Body of pancreas (tissue), 4 donors: ENCODE measurements around the gene VOPP1. TPM values are rescaled to one million over a fixed set of nuclear protein-coding genes. Genes with fewer than 3 reads are reported as not detected.

Source experiments
- ATAC-seq: fragments of 150-250 bp; one replicate; pipeline ENCODE4 v1.9.1; 2016
- DNase-seq, 4 donors: peaks; one replicate each; pipeline ENCODE4 v3.0.0-alpha.2; 2019
- H3K27ac ChIP-seq, 4 donors: fragments of 200-600 bp; sonication (generic); 1 replicate in 3 of 4; 2 replicates in 1 of 4; pipeline versions ENCODE4 v1.5.1 to v1.6.1; 2016 to 2019; ENCODE audit warnings: mild to moderate bottlenecking in 1 of 4, mixed read lengths in 1 of 4, moderate library complexity in 1 of 4
- H3K27me3 ChIP-seq, 2 donors: fragments of 200-600 bp; sonication (generic); one replicate each; pipeline ENCODE4 v1.6.0; 2016; ENCODE audit warnings: mild to moderate bottlenecking in 1 of 2
- H3K36me3 ChIP-seq, 2 donors: fragments of 200-600 bp; sonication (generic); replicated peaks in 1 of 2; 2 replicates each; pipeline ENCODE4 v1.5.1; 2016; ENCODE audit warnings: low read depth in 2 of 2; ENCODE audit not compliant: insufficient read depth in 1 of 2
- H3K4me1 ChIP-seq: fragments of 200-600 bp; sonication (generic); one replicate; pipeline ENCODE4 v1.6.0; 2016
- H3K4me3 ChIP-seq, 2 donors: fragments of 200-600 bp; sonication (generic); 1 replicate in 1 of 2; 2 replicates in 1 of 2; pipeline ENCODE4 v1.5.1; 2016 to 2019
- H3K9me3 ChIP-seq, 3 donors: fragments of 200-600 bp; sonication (generic); 1 replicate in 2 of 3; 2 replicates in 1 of 3; pipeline ENCODE4 v1.5.1; 2016
- POLR2A ChIP-seq, 3 donors: fragments of 450-650 bp; IDR thresholded peaks; one replicate each; pipeline ENCODE4 v1.6.1; 2016; ENCODE audit warnings: antibody characterized with exemption in 3 of 3, mild to moderate bottlenecking in 2 of 3
- WGBS, 2 donors: methylation state at CpG; one replicate each; pipeline ENCODE4 v1.1.5; 2017; 5-methylcytosine and 5-hydroxymethylcytosine counted together
- intact Hi-C: fragments of 100-400 bp; cut with DNase I; formaldehyde crosslinking; loops from one replicate; pipeline ENCODE4 v1.15.1; 2023
- total RNA-seq, 2 donors: library from RNA; depleted of rRNA; stranded (reverse); fragments of >200 nt; gene quantifications; one replicate each; pipeline ENCODE4 v1.1.0, GENCODE V29; 2016
- TF ChIP-seq, protein P1 (sequence below), 7 experiments: fragments of 450-650 bp in 4 of 7; fragments of 200-600 bp in 3 of 7; sonication (generic) in 3 of 7; IDR thresholded peaks; one replicate each; pipeline ENCODE4 v1.5.1; 2016 to 2019; ENCODE audit warnings: antibody characterized with exemption in 7 of 7

The VOPP1 gene
- total RNA-seq, 2 donors from 2014 or later: 25.1 to 30.6 TPM

GRCh38 chr7:55548295-55548731, 24.0 kb downstream of the VOPP1 start:
- WGBS, 2 donors: 76% methylated on average over 7 of the region's 7 CpGs
- intact Hi-C loops: no loop called here
- no peaks in the 10 kb centered on the region for H3K9me3 ChIP-seq
- no peak overlapping the region for H3K27ac ChIP-seq
- TF ChIP-seq, protein P1, sequence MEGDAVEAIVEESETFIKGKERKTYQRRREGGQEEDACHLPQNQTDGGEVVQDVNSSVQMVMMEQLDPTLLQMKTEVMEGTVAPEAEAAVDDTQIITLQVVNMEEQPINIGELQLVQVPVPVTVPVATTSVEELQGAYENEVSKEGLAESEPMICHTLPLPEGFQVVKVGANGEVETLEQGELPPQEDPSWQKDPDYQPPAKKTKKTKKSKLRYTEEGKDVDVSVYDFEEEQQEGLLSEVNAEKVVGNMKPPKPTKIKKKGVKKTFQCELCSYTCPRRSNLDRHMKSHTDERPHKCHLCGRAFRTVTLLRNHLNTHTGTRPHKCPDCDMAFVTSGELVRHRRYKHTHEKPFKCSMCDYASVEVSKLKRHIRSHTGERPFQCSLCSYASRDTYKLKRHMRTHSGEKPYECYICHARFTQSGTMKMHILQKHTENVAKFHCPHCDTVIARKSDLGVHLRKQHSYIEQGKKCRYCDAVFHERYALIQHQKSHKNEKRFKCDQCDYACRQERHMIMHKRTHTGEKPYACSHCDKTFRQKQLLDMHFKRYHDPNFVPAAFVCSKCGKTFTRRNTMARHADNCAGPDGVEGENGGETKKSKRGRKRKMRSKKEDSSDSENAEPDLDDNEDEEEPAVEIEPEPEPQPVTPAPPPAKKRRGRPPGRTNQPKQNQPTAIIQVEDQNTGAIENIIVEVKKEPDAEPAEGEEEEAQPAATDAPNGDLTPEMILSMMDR (IDR thresholded peaks at IDR 0.05): no peak
- TF ChIP-seq POLR2A (IDR thresholded peaks at IDR 0.05): no peak
- DNase-seq: no peak
- no peak for ATAC-seq
- H3K4me1 ChIP-seq: peaks cover 27% of the 10 kb centered on the region
- no peaks in the 10 kb centered on the region for H3K27me3 ChIP-seq
- no peaks in the 10 kb centered on the region for H3K36me3 ChIP-seq
- no peak overlapping the region for H3K4me3 ChIP-seq

DNA sequence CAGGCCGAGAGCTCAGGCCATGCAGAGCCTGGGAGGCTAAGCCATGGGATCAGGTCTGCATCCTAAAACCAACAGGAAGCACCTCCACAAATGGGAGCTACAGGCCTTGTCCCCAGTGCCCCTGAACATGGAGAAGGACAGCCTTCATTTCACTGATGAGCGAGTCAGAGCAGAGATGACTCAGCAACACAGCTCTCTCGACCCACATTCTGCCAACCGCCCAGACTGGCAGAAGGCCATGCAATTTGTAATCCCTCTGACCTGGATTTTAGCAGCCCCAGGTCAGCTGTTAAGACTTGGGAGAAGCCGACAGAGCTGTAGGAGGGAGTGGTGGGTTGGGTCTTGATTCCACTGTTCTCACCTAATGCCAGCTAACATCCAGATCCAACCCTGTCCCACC, 25.5 kb downstream of the VOPP1 start:
- peak; percentile 73 to 86 (median 80) for DNase-seq
- peak overlapping the region in 2 of 4 donors; percentile 10 to 33 for H3K27ac ChIP-seq
- no peaks in the 10 kb centered on the region for H3K36me3 ChIP-seq
- no peaks in the 10 kb centered on the region for H3K27me3 ChIP-seq
- H3K9me3 ChIP-seq: no peaks in the 10 kb centered on the region
- no peak overlapping the region for H3K4me3 ChIP-seq
- peaks cover 27% of the 10 kb centered on the region for H3K4me1 ChIP-seq
- intact Hi-C loops: no loop called here
- TF ChIP-seq, protein P1 (IDR thresholded peaks at IDR 0.05): no peak
- TF ChIP-seq POLR2A (IDR thresholded peaks at IDR 0.05): no peak
- 20 to 86% methylated on average over 1 to 5 of the region's 5 CpGs for WGBS, 2 donors
- ATAC-seq: peak; percentile 83

DNA sequence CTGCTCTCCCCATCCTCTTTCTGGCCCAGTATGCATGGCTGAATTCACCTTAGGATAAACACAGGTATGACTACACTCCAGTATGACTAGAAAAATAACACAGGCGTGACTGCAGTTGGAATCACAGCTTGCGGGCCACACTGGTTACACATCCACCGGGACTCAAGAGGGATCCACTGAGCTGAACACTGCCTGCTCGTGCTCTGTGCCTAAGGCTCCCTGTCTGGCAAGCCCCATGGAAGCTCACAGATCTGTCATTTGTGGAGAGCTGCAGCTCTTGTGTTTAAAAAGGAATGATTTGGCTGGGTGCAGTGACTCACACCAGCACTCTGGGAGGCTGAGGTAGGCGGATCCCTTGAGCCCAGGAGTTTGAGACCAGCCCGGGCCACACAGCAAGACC, 26.8 kb downstream of the VOPP1 start:
- no peak overlapping the region for H3K4me3 ChIP-seq
- intact Hi-C loops: no loop called here
- TF ChIP-seq, protein P1 (IDR thresholded peaks at IDR 0.05): no peak
- TF ChIP-seq POLR2A (IDR thresholded peaks at IDR 0.05): no peak
- H3K9me3 ChIP-seq: no peaks in the 10 kb centered on the region
- DNase-seq: no peak
- no peaks in the 10 kb centered on the region for H3K36me3 ChIP-seq
- ATAC-seq: no peak
- no peak overlapping the region for H3K27ac ChIP-seq
- peaks cover 26% of the 10 kb centered on the region for H3K4me1 ChIP-seq
- WGBS, 2 donors: 95 to 100% methylated on average over 6 of the region's 6 CpGs
- H3K27me3 ChIP-seq: no peaks in the 10 kb centered on the region

- Histone ChIP-seq H3K4me3 (no peak overlapping the region), H3K27me3 (no peaks in the 10 kb centered on the region), H3K36me3 (no peaks in the 10 kb centered on the region), H3K4me1 (no peaks in the 10 kb centered on the region), H3K9me3 (no peaks in the 10 kb centered on the region), H3K27ac (no peak overlapping the region)
- intact Hi-C loops: no loop called here
- DNase-seq (no peak), ATAC-seq (no peak)
- TF ChIP-seq, protein P1 (IDR thresholded peaks at IDR 0.05): no peak
- TF ChIP-seq POLR2A (IDR thresholded peaks at IDR 0.05): no peak
- WGBS, 2 donors: 94 to 96% methylated on average over 20 of the region's 20 CpGs
Measured at GRCh38 chr7:55540226-55540858, 32.0 kb downstream of the VOPP1 start.

- Histone ChIP-seq H3K4me3 (no peak overlapping the region), H3K36me3 (no peaks in the 10 kb centered on the region), H3K9me3 (no peaks in the 10 kb centered on the region), H3K27me3 (no peaks in the 10 kb centered on the region), H3K4me1 (no peaks in the 10 kb centered on the region), H3K27ac (no peak overlapping the region)
- DNase-seq: no peak
- no peak for TF ChIP-seq POLR2A (IDR thresholded peaks at IDR 0.05)
- TF ChIP-seq, protein P1 (IDR thresholded peaks at IDR 0.05): no peak
- intact Hi-C loops: no loop called here
- ATAC-seq: no peak
- WGBS, 2 donors: 68 to 74% methylated on average over 3 of the region's 3 CpGs
Measured at GRCh38 chr7:55539380-55539779, 32.9 kb downstream of the VOPP1 start.
